Measurements from ENCODE around the gene YIF1B.

The YIF1B gene

DNA sequence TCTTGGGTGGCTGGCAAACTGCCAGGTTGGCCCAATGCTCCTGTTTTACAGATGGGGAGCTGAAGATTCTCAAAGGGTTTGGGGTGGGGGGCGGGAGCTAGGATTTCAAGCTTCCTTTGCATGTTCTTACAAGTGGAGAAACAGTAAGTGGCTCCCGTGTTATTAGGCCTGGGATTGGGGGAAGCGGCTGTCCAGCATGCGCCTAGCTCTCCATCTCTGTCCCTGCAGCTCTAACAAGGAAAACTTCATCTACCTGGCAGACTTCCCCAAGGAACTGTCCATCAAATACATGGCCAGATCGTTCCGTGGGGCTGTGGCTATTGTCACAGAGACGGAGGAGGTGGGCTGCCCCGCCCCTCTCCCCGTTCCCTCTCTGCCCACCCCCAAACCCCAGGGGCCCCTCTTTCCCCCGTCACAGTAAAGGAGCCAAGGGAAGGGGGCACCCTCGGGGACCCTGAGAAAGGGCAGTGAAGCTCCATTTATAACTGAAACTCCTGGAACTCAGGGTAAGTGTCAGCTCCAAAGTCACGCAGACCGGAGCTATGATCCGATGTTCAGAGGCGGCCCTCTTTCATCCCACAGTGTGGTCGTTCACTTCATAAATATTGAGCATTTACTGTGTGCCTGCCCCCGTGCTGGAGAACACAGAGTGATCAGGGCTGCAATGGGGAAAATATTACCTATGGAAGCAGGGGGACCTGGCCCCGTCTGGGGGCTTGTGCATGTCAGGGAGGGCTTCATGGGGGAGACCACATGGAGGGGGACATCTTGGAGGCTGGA lies 43.7 kb upstream of the YIF1B start:
- no peak for DNase-seq (ENCODE audit: low read depth)
- H3K4me3 ChIP-seq (ENCODE audit: low read length), result no peak overlapping the region
- TF ChIP-seq, protein P1, sequence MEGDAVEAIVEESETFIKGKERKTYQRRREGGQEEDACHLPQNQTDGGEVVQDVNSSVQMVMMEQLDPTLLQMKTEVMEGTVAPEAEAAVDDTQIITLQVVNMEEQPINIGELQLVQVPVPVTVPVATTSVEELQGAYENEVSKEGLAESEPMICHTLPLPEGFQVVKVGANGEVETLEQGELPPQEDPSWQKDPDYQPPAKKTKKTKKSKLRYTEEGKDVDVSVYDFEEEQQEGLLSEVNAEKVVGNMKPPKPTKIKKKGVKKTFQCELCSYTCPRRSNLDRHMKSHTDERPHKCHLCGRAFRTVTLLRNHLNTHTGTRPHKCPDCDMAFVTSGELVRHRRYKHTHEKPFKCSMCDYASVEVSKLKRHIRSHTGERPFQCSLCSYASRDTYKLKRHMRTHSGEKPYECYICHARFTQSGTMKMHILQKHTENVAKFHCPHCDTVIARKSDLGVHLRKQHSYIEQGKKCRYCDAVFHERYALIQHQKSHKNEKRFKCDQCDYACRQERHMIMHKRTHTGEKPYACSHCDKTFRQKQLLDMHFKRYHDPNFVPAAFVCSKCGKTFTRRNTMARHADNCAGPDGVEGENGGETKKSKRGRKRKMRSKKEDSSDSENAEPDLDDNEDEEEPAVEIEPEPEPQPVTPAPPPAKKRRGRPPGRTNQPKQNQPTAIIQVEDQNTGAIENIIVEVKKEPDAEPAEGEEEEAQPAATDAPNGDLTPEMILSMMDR (conservative IDR thresholded peaks at IDR 0.05; ENCODE audit: low read length), result no peak

DNA sequence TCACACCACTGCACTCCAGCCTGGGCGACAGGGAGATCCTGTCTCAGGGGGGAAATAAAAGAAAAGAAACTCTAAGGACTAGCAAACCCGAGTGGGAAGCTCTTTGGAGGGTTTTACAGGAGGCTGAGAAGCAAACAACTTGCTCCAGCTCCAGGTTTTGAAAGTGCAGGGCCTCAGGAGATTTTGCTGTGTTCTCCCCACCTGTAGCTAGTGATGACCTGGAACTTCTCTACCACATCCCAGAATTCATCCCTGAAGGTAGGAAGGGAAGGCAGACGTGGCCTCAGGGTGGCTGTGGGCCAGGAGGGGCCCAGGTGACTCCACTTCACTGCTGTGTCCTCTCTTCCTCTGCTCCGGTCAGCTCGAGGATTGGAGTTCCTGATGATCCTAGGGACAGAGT lies 42.3 kb upstream of the YIF1B start:
- TF ChIP-seq, protein P1 (conservative IDR thresholded peaks at IDR 0.05; ENCODE audit: low read length), result no peak
- no peak overlapping the region for H3K4me3 ChIP-seq (ENCODE audit: low read length)
- DNase-seq (ENCODE audit: low read depth), result no peak

DNA sequence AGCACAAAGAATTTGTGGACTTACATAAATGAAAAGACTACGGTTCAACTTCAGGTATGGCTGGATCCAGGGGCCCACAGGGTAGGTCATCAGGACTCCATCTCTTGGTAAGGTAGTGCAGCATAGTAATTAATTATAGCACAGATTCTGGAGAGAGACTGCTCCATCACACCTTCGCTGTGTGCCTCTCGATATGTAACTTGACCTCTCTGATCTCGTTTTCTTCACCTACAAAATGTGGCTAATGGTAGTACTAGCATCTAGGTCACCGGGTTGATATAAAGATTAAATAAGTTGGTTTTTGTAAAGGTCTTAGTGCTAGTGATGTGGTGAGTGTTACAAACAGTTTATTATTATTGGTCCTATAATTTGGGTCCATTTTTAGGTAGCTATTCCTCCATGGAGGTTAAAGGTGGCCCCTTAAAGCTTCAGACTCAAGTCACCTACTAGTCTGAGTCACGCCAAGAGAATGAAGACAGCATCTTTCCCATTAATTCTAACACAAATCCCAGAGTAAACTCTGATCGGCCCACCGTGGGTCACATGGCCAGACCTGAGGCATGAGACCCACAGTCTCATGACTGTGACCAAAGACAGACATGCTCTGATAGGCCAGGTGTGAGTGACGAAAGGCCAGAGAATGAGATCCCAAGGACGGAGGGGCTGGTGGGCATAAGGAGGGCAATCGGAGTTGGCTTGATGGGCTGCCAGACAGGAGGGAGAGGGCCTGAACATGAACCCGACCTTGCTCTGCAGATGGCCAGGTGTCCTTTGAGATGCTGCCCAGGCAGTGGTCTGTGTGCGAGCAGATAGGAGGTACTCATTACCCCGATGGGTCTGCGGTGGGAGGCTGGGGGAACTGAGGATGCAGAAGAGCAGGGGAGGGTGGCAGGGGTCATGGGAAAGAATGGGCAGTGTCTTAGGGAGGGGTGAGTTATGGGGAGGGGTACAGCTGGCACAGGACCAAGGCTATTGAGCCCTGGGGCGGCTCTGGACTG lies 40.3 kb upstream of the YIF1B start:
- TF ChIP-seq, protein P1 (conservative IDR thresholded peaks at IDR 0.05; ENCODE audit: low read length), result no peak
- H3K4me3 ChIP-seq (ENCODE audit: low read length), result no peak overlapping the region
- DNase-seq (ENCODE audit: low read depth), result no peak

DNA sequence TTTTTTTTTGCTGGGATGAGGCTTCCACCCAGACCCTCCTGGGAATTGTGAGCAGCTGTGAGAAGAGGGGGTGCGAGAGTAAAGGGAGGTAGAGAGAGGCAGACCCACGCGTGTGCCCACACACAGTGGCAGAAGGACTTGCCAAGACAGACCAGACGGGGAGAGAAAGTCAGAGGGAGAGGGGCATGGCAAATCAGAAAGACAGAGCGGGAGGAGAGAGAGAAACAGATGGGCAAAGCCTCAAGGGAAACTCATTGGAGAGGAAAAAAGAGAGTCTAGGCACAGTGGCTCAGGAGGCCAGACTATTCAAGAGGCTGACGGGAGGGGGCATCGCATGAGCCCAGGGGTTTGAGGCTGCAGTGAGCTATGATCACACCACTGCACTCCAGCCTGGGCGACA lies 36.9 kb upstream of the YIF1B start:
- DNase-seq (ENCODE audit: low read depth), result no peak
- no peak overlapping the region for H3K4me3 ChIP-seq (ENCODE audit: low read length)
- TF ChIP-seq, protein P1 (conservative IDR thresholded peaks at IDR 0.05; ENCODE audit: low read length), result no peak

GRCh38 chr19:38351865-38352395 lies 36.2 kb upstream of the YIF1B start:
- H3K4me3 ChIP-seq (ENCODE audit: low read length), result no peak overlapping the region
- TF ChIP-seq, protein P1 (conservative IDR thresholded peaks at IDR 0.05; ENCODE audit: low read length), result no peak
- no peak for DNase-seq (ENCODE audit: low read depth)

DNA sequence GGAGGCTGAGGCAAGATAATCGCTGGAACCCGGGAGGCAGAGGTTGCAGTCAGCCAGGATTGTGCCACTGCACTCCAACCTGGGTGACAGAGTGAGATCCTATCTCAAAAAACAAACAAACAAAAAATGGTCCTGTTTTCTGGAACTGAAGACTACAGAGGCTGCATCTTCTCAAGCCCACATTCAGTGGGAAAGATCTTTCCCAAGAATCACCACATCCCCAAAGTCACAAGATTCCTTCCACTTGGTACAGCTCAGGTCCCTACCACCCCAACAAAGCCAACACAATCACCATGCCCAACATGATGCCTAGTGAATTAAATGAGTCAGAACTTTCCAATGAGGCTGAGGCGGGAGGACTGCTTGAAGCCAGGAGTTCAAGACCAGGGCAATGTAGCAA lies 35.1 kb upstream of the YIF1B start:
- DNase-seq (ENCODE audit: low read depth), result no peak
- TF ChIP-seq, protein P1 (conservative IDR thresholded peaks at IDR 0.05; ENCODE audit: low read length), result no peak
- no peak overlapping the region for H3K4me3 ChIP-seq (ENCODE audit: low read length)
